ENCODE data around the gene CES3. TPM values are rescaled to one million over a fixed set of nuclear protein-coding genes. Genes with fewer than 3 reads are reported as not detected.

The CES3 gene
- polyA plus RNA-seq, 1 donor from 2014 or later = 1.8 TPM

- Histone ChIP-seq H3F3A (ENCODE audit: insufficient read depth, low read length, poor library complexity, severe bottlenecking) (no peaks in the 10 kb centered on the region), H3K27me3 (ENCODE audit: insufficient read depth, low read depth, low read length) (peaks cover 33% of the 10 kb centered on the region), H3K4me3 (ENCODE audit: low read length) (no peak overlapping the region), H3K4me2 (ENCODE audit: low read length) (no peak overlapping the region), H3K79me2 (replicated peaks; ENCODE audit: insufficient read depth, low read length) (no peaks in the 10 kb centered on the region), H4K20me1 (ENCODE audit: insufficient read depth) (no peaks in the 10 kb centered on the region), H2AFZ (ENCODE audit: low read depth, low read length) (no peak overlapping the region), H3K9ac (ENCODE audit: low read length) (no peak overlapping the region), H3K9me3 (ENCODE audit: low read length) (no peaks in the 10 kb centered on the region), H3K9me2 (ENCODE audit: insufficient read depth, low read length) (no peaks in the 10 kb centered on the region), H3K27ac (ENCODE audit: low read length) (no peak overlapping the region), H3K36me3 (ENCODE audit: insufficient read depth, low read length) (no peaks in the 10 kb centered on the region)
- TF ChIP-seq REST (IDR thresholded peaks at IDR 0.05; ENCODE audit: borderline replicate concordance) = no peak
- TF ChIP-seq MXI1 (conservative IDR thresholded peaks at IDR 0.05; ENCODE audit: poor library complexity, severe bottlenecking) = no peak
- no peak for TF ChIP-seq EZH2 (IDR thresholded peaks at IDR 0.05; ENCODE audit: borderline replicate concordance, insufficient read depth, low read length, poor library complexity, severe bottlenecking)
- TF ChIP-seq TAF1 (IDR thresholded peaks at IDR 0.05; ENCODE audit: low read depth) = no peak
- TF ChIP-seq, protein P1, sequence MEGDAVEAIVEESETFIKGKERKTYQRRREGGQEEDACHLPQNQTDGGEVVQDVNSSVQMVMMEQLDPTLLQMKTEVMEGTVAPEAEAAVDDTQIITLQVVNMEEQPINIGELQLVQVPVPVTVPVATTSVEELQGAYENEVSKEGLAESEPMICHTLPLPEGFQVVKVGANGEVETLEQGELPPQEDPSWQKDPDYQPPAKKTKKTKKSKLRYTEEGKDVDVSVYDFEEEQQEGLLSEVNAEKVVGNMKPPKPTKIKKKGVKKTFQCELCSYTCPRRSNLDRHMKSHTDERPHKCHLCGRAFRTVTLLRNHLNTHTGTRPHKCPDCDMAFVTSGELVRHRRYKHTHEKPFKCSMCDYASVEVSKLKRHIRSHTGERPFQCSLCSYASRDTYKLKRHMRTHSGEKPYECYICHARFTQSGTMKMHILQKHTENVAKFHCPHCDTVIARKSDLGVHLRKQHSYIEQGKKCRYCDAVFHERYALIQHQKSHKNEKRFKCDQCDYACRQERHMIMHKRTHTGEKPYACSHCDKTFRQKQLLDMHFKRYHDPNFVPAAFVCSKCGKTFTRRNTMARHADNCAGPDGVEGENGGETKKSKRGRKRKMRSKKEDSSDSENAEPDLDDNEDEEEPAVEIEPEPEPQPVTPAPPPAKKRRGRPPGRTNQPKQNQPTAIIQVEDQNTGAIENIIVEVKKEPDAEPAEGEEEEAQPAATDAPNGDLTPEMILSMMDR (IDR thresholded peaks at IDR 0.05; ENCODE audit: poor library complexity, severe bottlenecking) = no peak
Observed at GRCh38 chr16:66920924-66921680, 40.0 kb upstream of the CES3 start.

DNA sequence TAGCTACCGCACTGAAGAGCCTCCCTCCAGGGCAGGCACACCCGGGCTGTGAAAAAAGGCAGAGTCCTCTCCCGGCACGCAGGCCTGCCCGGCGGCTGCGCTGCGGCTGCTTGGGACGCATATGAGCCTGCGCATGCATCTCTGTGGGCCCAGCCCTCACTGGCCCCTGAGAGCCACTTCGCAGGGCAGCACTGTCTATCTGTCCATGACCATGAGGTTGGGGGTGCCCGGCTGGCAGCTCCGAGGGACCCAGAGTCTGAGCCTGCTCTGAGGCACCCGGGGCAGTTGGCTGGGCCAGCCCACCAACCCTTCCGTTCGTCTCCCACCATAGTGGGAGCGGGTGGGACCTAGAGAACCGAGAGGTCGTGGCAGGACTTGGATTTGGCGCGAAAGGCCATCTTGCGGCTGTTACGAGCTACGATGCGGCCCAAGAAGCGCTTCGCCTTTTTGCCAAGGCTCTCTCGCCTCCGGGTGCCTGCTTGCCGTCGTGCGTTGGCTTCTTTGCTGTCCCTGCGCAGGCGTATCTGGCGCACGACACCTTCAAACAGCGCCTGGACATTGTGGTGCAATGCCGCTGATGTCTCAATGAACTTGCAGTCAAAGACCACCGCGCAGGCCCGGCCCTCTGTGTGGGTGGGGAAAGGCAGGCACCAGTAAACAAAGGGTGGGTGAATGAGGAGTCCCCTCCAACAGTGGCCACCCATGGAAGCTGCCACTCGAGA lies 39.2 kb upstream of the CES3 start:
- H3F3A ChIP-seq (ENCODE audit: insufficient read depth, low read length, poor library complexity, severe bottlenecking) = no peaks in the 10 kb centered on the region
- no peaks in the 10 kb centered on the region for H3K9me3 ChIP-seq (ENCODE audit: low read length)
- H3K9ac ChIP-seq (ENCODE audit: low read length) = no peak overlapping the region
- no peaks in the 10 kb centered on the region for H3K79me2 ChIP-seq (replicated peaks; ENCODE audit: insufficient read depth, low read length)
- H4K20me1 ChIP-seq (ENCODE audit: insufficient read depth) = no peaks in the 10 kb centered on the region
- no peak overlapping the region for H3K4me3 ChIP-seq (ENCODE audit: low read length)
- no peak overlapping the region for H3K4me2 ChIP-seq (ENCODE audit: low read length)
- H3K36me3 ChIP-seq (ENCODE audit: insufficient read depth, low read length) = no peaks in the 10 kb centered on the region
- no peak overlapping the region for H3K27ac ChIP-seq (ENCODE audit: low read length)
- H3K27me3 ChIP-seq (ENCODE audit: insufficient read depth, low read depth, low read length) = peaks cover 35% of the 10 kb centered on the region
- no peak overlapping the region for H2AFZ ChIP-seq (ENCODE audit: low read depth, low read length)
- no peak for TF ChIP-seq MXI1 (conservative IDR thresholded peaks at IDR 0.05; ENCODE audit: poor library complexity, severe bottlenecking)
- no peak for TF ChIP-seq EZH2 (IDR thresholded peaks at IDR 0.05; ENCODE audit: borderline replicate concordance, insufficient read depth, low read length, poor library complexity, severe bottlenecking)
- no peak for TF ChIP-seq POLR2AphosphoS5 (IDR thresholded peaks at IDR 0.05)
- TF ChIP-seq EP300 (conservative IDR thresholded peaks at IDR 0.05; ENCODE audit: poor library complexity, severe bottlenecking) = no peak
- TF ChIP-seq TAF1 (IDR thresholded peaks at IDR 0.05; ENCODE audit: low read depth) = no peak
- TF ChIP-seq SMC3 (conservative IDR thresholded peaks at IDR 0.05; ENCODE audit: poor library complexity) = no peak
- TF ChIP-seq RAD21 (conservative IDR thresholded peaks at IDR 0.05) = no peak
- TF ChIP-seq REST (IDR thresholded peaks at IDR 0.05; ENCODE audit: borderline replicate concordance) = no peak
- TF ChIP-seq, protein P1 (IDR thresholded peaks at IDR 0.05; ENCODE audit: poor library complexity, severe bottlenecking) = no peak
- no peaks in the 10 kb centered on the region for H3K9me2 ChIP-seq (ENCODE audit: insufficient read depth, low read length)
